Measurements from ENCODE around the gene PALLD. TPM values are rescaled to one million over a fixed set of nuclear protein-coding genes. Genes with fewer than 3 reads are reported as not detected.

PALLD gene
- total RNA-seq, 2 experiments from 2014 or later, result 0.91 to 2.0 TPM

DNA sequence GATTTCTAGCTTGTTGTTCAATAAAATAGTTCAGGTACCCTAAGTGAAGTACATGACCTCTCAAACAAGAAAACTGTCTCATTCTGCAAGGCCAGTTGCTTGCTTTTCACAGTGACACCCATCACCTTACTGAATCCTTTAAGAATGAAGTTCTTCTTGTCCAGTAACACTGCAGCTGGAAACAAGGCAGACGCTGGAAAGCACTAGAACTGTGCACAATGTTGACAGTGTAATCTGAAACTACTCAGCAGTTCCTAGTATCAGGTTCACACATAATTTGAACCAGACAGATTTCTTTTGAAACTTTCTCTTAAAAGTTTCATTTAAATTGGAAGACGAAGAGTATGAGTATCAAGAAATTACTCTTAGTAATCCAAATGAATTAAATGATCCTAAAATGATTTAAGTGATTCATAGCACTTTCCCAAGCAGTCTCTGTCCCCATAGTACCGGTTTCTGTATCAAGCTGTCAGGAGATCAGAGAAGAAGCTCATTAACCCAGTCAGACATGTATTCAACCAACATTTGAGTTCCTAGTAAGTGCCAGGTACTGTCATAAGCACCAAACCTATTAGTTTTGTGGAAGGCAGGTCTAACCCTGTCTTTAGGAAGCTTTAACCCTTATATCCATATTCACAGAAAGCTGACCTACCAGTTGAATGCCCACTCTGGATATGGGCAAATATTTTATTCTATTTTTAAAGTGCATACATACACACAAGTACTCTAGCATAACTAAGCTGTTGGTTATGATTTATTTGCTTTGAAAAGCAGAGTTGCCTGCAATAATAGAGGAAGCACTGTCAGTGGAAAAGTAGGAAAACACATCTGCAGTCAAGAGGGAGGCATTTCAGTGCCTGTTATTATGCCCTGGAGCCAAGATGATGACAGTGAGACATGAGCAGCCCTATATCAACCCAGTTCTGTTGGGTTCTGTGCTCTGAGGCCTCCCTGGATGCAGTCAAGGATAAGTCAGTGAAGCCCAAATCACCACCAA, 63.6 kb downstream of the PALLD start:
- H3K27me3 Mint-ChIP-seq, result peaks cover 23% of the 10 kb centered on the region
- POLR2A ChIA-PET, result no interaction called here
- no peaks in the 10 kb centered on the region for H3K9me3 Mint-ChIP-seq
- no peaks in the 10 kb centered on the region for H3K36me3 Mint-ChIP-seq
- DNase-seq, result no peak
- no peak for ATAC-seq (ENCODE audit: low read depth)
- no peak overlapping the region for H3K27ac Mint-ChIP-seq
- no peak overlapping the region for H3K4me3 Mint-ChIP-seq
- no peaks in the 10 kb centered on the region for H3K4me1 Mint-ChIP-seq

DNA sequence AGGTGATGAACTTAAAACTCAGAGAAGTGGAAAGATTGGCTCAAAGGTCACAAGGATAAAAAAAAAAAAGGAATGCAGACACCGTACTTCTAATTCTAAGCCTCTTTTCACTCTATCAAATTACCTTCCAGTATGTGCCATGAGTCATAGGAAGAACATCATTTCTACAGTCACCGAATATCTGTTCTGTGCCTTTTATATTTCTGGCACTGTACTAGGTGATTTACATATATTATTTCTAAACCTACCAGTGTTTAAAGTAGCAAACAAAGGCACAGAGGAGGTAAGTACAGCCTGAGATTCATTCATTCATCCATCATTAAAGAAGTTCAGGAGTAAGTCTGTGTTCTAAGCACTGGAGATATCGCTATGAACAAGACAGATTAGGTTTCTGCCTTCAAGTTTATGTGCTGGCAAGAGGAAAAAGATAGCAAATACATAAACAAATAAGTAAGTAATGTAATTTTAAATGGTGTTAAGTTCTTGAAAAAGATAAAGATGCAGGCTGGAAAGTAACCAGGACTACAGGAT, 65.3 kb downstream of the PALLD start:
- POLR2A ChIA-PET, result no interaction called here
- no peaks in the 10 kb centered on the region for H3K4me1 Mint-ChIP-seq
- H3K27ac Mint-ChIP-seq, result no peak overlapping the region
- peaks cover 23% of the 10 kb centered on the region for H3K27me3 Mint-ChIP-seq
- no peak overlapping the region for H3K4me3 Mint-ChIP-seq
- H3K36me3 Mint-ChIP-seq, result no peaks in the 10 kb centered on the region
- ATAC-seq (ENCODE audit: low read depth) (no peak), DNase-seq (no peak)
- H3K9me3 Mint-ChIP-seq, result no peaks in the 10 kb centered on the region

DNA sequence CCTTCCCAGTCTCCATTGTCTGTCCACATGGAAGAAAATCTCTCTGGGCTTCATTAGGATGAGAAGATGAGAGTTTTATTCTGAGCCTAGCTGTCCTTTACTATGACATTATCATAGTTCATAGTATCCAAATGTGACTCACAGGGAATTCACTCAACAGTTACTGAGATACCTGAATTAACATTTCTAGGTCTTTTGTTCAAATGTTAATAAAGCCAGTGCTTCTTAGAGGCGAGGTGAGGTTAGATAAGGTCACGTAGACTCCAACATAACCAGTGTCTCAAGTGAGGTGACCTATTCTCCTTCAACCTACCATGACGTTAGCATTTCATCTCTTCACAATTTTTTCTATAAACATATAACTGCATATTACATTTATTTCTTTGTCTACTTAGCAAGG, 67.2 kb downstream of the PALLD start:
- POLR2A ChIA-PET, result no interaction called here
- Mint-ChIP-seq H3K4me1 (no peaks in the 10 kb centered on the region), H3K36me3 (no peaks in the 10 kb centered on the region), H3K27ac (no peak overlapping the region), H3K9me3 (no peaks in the 10 kb centered on the region), H3K4me3 (no peak overlapping the region), H3K27me3 (peaks cover 18% of the 10 kb centered on the region)
- no peak for ATAC-seq (ENCODE audit: low read depth)
- DNase-seq, result no peak

DNA sequence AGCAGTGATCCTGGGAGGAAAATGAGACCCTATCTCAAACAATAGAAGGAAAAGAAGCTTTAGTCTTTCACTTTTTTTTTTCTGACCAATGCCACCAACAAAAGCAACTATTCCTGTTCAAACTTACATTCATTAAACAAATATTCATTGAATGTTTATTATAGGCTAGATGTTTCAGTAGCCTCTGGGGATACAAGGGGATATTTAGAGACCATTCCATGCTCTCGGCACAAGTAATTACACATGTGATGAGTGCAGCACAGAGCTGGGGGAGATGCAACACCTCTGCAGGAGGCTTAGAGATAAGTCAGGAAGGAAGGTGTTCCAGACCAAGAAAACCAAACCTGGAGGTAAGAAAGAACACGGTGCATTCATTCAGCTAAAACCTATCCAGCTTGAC, 68.3 kb downstream of the PALLD start:
- ATAC-seq (ENCODE audit: low read depth), result no peak
- Mint-ChIP-seq H3K4me3 (no peak overlapping the region), H3K27ac (no peak overlapping the region), H3K4me1 (no peaks in the 10 kb centered on the region), H3K27me3 (peaks cover 11% of the 10 kb centered on the region), H3K9me3 (no peaks in the 10 kb centered on the region), H3K36me3 (no peaks in the 10 kb centered on the region)
- POLR2A ChIA-PET, result no interaction called here
- DNase-seq, result no peak

DNA sequence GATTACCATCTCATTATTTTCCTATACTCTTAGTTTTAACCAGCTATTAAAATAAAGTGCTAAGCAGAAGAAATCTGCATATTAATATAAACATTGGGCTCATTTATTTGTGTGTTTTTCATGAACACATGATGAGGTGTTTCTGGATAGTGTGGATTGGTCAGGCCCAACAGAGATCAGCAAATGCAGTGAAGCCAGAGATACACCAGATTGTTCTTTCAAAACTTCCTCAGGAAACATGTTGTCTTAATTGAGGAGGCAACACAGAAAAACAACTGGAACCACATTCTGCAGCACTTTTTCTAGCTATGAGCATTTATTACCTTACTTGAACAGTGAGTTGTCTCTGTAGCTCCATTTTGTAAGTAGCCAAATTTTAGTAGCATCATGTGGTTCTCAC, 69.9 kb downstream of the PALLD start:
- H3K36me3 Mint-ChIP-seq, result no peaks in the 10 kb centered on the region
- no peak for DNase-seq
- no peak for ATAC-seq (ENCODE audit: low read depth)
- H3K9me3 Mint-ChIP-seq, result no peaks in the 10 kb centered on the region
- no peak overlapping the region for H3K4me3 Mint-ChIP-seq
- POLR2A ChIA-PET, result interaction anchor here (0.6 kb wide), 1 partner anchor 91 kb away, joined by 4 read pairs; no protein-coding TSS in a partner anchor
- no peaks in the 10 kb centered on the region for H3K4me1 Mint-ChIP-seq
- peaks cover 7% of the 10 kb centered on the region for H3K27me3 Mint-ChIP-seq
- H3K27ac Mint-ChIP-seq, result no peak overlapping the region

DNA sequence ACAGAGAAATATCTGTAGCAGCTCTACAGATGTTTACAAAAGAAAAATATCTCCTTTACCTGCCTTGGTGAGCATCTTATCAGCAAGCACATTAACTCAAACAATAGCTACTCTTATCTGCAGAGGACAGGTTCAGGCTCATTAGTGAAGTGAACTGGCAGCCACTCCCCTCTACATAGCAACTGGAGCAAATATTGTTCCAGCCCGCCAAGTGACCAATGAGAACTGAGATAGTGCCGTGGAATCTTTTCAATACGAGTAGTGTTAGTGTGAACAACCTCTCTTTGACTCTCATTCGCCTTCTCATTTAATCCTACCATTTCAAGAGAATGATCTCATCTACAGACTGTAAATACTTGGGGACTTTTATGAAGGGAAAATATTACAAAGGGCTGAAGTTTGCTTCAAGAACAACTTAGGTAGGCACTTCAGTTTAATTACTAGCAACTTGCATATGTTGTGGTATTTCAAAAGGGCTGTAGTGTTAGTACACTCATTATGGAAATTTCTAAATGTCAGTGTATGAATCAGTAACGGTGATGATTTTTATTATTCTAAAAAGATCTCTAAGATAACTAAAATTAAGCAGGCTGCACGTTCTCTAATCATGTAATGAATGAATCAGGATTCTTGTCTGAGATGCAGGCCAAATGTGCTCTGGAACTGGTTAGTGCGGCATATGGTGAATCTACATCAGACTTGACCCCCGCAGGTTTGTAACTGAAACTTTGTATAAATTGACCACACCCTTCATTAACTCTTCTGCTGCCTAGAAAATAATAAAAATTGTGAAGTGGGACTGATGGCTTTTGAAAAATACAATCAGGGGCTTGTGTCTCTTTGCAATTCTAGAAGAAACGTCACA, 72.4 kb downstream of the PALLD start:
- ATAC-seq (ENCODE audit: low read depth) (no peak), DNase-seq (no peak)
- POLR2A ChIA-PET, result no interaction called here
- peaks cover 3% of the 10 kb centered on the region for H3K27me3 Mint-ChIP-seq
- no peaks in the 10 kb centered on the region for H3K36me3 Mint-ChIP-seq
- H3K4me1 Mint-ChIP-seq, result no peaks in the 10 kb centered on the region
- H3K4me3 Mint-ChIP-seq, result no peak overlapping the region
- H3K9me3 Mint-ChIP-seq, result no peaks in the 10 kb centered on the region
- H3K27ac Mint-ChIP-seq, result no peak overlapping the region

DNA sequence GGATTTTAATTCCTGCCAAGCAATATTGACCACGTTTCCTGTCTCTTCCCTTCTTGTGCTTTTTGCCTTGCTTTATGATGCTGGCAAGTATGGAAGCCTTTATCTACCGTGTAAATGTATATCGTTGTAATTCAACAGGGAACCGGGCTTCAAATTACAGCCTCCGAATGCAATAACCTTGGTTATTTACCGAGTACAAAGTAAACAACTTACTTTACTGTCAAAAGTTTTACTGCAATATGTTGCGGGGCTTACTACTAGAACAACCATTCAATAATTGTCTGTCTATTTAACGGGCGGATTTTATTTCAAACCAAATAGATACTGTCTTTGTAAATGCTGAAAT, 73.1 kb downstream of the PALLD start:
- Mint-ChIP-seq H3K4me3 (no peak overlapping the region), H3K9me3 (no peaks in the 10 kb centered on the region), H3K36me3 (no peaks in the 10 kb centered on the region), H3K27ac (no peak overlapping the region), H3K27me3 (peaks cover 3% of the 10 kb centered on the region), H3K4me1 (no peaks in the 10 kb centered on the region)
- ATAC-seq (ENCODE audit: low read depth) (no peak), DNase-seq (no peak)
- POLR2A ChIA-PET, result no interaction called here

DNA sequence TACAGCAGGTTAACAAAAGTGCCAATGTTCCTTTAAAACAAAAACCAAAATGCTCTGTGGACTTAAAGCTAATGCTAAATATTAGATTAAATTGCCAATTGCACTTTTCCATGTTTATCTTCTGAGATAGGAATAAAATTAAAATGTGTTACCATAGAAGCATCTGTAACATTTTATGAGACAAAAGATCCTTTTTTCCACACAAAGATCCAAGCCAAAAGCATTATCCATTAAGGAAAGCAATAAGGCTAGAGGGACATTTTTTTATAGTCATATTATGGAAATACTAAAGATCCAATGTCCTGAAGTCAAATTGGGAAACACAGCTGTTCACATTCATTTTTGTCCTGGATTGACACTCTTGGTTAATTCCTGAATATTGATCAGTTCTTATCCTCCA, 73.6 kb downstream of the PALLD start:
- Mint-ChIP-seq H3K4me3 (no peak overlapping the region), H3K4me1 (no peaks in the 10 kb centered on the region), H3K27ac (no peak overlapping the region), H3K9me3 (no peaks in the 10 kb centered on the region), H3K27me3 (peaks cover 3% of the 10 kb centered on the region), H3K36me3 (no peaks in the 10 kb centered on the region)
- DNase-seq (no peak), ATAC-seq (ENCODE audit: low read depth) (no peak)
- POLR2A ChIA-PET, result no interaction called here

DNA sequence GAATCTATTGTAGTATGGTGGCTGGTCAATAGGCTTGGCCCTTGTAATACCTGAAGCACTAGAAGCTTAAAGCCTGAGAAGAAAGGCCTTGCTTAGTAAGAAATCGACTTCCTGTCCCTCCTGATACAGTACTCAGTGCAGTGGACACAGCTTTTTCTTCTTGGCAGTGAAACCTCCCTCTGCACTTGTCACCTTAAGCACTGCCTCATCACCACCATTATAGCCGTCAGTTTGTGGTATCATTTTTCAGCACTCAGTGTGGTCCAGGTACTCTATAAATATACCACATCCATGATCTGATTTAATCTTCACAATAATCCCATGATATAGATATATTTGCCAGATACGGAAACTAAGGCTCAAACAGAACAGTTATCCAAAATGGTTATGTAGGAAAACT, 75.2 kb downstream of the PALLD start:
- Mint-ChIP-seq H3K9me3 (no peaks in the 10 kb centered on the region), H3K4me1 (no peaks in the 10 kb centered on the region), H3K27me3 (no peaks in the 10 kb centered on the region), H3K27ac (no peak overlapping the region), H3K36me3 (no peaks in the 10 kb centered on the region), H3K4me3 (no peak overlapping the region)
- POLR2A ChIA-PET, result no interaction called here
- DNase-seq (no peak), ATAC-seq (ENCODE audit: low read depth) (no peak)

DNA sequence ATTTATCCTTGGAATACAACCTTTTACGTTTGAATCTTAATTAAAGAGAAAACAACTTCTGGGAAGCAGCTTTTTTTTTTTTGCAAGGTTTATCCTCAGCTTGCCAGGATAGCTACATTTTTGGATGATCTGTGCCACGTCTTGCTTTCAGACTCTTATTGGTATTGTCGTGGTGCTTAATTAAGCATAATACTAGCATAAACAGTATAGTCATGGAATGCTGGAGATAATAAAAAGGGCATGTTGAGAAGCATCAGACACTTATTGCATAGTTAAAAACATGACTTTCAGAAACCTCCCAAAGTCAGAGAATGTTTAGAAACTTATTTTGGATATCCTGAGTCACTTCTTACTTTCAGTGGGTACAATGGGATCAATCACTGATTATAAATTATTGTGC, 77.0 kb downstream of the PALLD start:
- no peak for DNase-seq
- H3K4me1 Mint-ChIP-seq, result no peaks in the 10 kb centered on the region
- peaks cover 2% of the 10 kb centered on the region for H3K27me3 Mint-ChIP-seq
- H3K4me3 Mint-ChIP-seq, result no peak overlapping the region
- no peak for ATAC-seq (ENCODE audit: low read depth)
- no peak overlapping the region for H3K27ac Mint-ChIP-seq
- POLR2A ChIA-PET, result interaction anchor here (0.5 kb wide), 1 partner anchor 47 kb away, joined by 3 read pairs; no protein-coding TSS in a partner anchor
- H3K36me3 Mint-ChIP-seq, result no peaks in the 10 kb centered on the region
- no peaks in the 10 kb centered on the region for H3K9me3 Mint-ChIP-seq

DNA sequence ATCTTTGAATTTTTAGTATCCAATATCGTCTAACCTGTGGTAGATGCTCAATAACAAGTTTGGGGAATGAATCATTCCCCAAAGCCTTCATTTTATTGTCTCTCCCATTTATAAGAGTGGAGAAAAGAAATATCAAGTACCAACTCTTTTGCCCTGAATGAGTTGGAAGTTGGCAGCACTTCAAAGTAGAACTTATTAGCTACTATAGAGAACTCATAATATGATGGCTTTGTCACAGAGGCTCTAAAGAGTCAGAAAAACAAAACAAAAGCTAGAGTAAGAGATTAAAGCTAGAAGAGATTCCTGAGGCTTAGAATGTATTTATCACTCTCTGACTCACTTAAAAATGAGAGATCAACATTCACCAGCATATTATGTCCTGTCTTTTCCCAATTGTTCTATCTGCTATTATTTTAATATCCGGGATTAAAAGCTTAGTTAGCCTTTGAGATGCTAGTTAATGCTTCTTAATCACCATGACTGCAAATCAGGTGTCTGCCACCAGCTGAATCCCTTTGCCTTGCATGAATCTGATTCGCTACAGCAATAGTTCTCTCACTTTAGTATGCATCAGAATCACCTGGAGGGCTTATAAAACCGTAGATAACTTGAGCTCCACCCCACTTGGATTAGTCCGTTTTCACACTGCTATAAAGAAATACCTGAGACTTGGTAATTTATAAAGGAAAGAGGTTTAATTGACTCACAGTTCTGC, 77.9 kb downstream of the PALLD start:
- H3K27me3 Mint-ChIP-seq, result peaks cover 4% of the 10 kb centered on the region
- DNase-seq (no peak), ATAC-seq (ENCODE audit: low read depth) (no peak)
- H3K27ac Mint-ChIP-seq, result no peak overlapping the region
- H3K4me3 Mint-ChIP-seq, result no peak overlapping the region
- no peaks in the 10 kb centered on the region for H3K36me3 Mint-ChIP-seq
- H3K4me1 Mint-ChIP-seq, result no peaks in the 10 kb centered on the region
- POLR2A ChIA-PET, result no interaction called here
- no peaks in the 10 kb centered on the region for H3K9me3 Mint-ChIP-seq

DNA sequence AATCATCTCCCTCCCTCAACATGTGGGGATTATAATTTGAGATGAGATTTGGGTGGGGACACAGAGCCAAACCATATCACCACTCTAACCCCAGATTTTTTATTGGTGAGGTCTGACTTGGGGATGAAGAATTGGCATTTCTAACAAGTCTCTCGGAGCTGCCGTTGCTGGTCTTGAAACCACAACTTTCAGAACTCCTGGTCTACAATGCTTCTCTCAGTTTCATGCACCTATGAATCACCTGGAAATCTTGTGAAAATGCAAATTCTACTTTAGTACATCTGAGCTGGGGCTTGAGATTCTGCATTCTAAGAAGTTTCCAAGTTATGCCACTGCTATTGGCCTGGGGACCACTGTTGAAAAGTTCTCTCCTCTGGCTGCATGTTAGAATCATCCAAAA, 78.6 kb downstream of the PALLD start:
- no peak for DNase-seq
- Mint-ChIP-seq H3K27ac (no peak overlapping the region), H3K4me3 (no peak overlapping the region), H3K27me3 (peaks cover 4% of the 10 kb centered on the region), H3K36me3 (no peaks in the 10 kb centered on the region), H3K4me1 (no peaks in the 10 kb centered on the region), H3K9me3 (no peaks in the 10 kb centered on the region)
- POLR2A ChIA-PET, result no interaction called here
- no peak for ATAC-seq (ENCODE audit: low read depth)

DNA sequence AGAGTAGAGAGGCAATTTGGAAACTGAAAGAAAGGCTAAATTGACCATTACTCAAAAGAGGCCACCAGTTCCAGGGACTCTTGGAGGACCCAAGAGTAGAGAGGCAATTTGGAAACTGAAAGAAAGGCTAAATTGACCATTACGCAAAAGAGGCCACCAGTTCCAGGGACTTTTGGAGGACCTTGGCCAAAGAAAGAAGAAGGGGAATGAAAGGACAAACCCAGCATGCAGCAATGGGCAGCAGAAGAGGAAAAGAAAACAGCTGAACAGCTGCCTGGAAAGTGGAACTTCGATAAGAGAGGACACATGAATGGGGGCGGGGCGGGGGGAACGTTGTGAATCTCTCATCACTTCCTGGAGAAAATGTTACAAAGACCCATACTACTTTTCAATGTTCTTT, 80.8 kb downstream of the PALLD start:
- peaks cover 20% of the 10 kb centered on the region for H3K27me3 Mint-ChIP-seq
- no peaks in the 10 kb centered on the region for H3K9me3 Mint-ChIP-seq
- H3K27ac Mint-ChIP-seq, result no peak overlapping the region
- POLR2A ChIA-PET, result no interaction called here
- no peak for DNase-seq
- ATAC-seq (ENCODE audit: low read depth), result no peak
- no peaks in the 10 kb centered on the region for H3K4me1 Mint-ChIP-seq
- H3K36me3 Mint-ChIP-seq, result no peaks in the 10 kb centered on the region
- no peak overlapping the region for H3K4me3 Mint-ChIP-seq

Data from activated naive CD8-positive, alpha-beta T cell treated with anti-CD3 and anti-CD28 coated beads, Interleukin-2, amount 10 ng/mL, durations not matched to agents 7 days and 5 days (primary cell).